HG02571 (cell line): ENCODE measurements around the gene NRIP1.

Source experiments
- ATAC-seq: cut with Tn5 transposase; IDR thresholded peaks from one replicate; pipeline ENCODE4 v1.9.1; 2021; ENCODE audit warnings: mild to moderate bottlenecking, moderate library complexity; ENCODE audit not compliant: unreplicated experiment

Gene NRIP1

DNA sequence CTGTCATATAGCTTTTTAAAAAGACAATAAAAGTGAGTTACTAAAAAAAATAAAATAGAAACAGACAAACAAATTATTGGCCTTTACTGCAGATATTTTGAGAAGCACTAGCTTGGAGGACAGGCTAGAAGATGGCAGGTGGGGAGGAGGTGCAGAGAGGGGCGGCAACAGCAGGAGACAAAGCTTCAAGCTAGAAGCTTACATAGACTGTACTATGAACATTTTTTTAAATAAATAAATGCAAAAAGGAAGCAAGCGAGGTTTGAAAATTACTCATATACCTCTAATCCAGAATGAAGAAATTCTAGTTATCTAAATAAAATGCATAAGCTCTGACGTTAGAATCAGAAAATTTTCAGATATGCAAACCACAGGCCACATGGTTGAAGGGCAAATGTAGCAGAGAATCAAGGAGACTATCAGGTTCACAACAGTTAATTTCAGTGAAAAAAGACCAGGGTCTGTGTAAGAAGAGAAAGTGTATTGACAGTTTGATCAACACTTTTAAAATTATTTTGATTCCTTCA, 54.9 kb downstream of the NRIP1 start:
- no peak for ATAC-seq

- ATAC-seq: no peak
Observed at GRCh38 chr21:15007716-15008296, 57.0 kb downstream of the NRIP1 start.

- no peak for ATAC-seq
Observed at GRCh38 chr21:15006594-15007230, 58.1 kb downstream of the NRIP1 start.

- no peak for ATAC-seq
Observed at GRCh38 chr21:15005391-15005790, 59.4 kb downstream of the NRIP1 start.

DNA sequence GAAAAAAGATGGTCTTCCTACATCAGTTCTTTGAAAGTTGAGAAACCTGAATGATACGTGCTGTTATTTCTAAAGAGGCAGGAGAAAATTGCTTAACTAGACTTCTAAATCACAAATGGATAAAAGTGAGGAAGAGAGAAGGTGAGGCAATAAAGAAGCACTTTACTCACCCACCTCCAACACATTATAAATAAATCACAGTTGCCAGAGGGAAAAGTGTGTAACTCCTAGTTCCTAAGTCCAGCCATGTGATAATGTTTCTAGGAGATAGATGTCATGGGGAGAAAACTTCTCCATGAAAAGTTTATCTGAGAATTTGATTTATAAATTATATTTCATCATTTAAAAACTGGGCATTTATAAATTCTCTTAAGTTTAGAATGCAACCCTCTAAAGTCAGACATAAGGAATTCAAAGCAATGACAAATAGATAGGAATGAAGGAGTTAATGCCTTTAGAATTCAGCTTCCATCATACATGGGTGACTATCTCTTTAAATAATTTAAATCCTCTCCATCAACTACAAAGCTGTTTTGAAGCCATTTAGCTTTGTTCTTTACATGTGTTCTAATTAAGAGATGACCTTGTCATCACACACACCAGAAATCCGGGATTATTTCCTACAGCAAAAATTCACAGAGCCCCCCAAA, 60.0 kb downstream of the NRIP1 start:
- no peak for ATAC-seq

GRCh38 chr21:15003463-15004135, 61.2 kb downstream of the NRIP1 start:
- ATAC-seq: no peak

DNA sequence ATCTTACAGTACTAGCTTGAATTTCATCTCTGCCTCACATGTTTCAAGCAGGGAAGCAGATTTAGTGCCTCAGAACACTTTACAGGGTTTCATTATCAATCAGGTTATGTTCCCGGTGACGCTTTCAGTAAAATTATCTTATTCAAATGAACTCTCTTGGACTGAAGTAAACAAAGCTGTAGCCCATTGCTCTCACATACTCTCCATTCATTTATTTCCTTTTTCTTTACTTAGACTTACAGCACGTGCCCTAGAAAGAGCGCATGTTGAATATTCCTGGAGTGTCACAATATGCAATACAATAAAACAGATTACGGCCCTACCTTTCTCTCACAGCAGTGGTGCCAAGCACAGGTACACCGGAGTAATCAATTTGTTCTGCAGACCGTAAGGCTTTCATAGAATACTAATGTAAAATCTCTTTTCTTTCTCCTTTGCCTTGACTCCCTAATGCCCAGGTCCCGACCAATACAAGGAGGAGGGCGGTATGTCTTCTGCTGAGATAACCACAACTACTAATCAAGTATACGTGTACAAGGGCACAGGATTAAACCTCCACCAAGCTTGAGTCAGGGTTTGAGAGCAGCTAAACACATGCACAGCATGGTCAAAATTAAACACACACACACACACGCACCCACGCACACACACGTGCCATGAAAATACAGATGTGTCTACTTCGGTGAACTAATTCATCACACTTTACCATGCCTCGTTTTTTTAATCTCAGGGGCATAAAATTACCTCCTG, 62.8 kb downstream of the NRIP1 start:
- peak; percentile 86 for ATAC-seq

DNA sequence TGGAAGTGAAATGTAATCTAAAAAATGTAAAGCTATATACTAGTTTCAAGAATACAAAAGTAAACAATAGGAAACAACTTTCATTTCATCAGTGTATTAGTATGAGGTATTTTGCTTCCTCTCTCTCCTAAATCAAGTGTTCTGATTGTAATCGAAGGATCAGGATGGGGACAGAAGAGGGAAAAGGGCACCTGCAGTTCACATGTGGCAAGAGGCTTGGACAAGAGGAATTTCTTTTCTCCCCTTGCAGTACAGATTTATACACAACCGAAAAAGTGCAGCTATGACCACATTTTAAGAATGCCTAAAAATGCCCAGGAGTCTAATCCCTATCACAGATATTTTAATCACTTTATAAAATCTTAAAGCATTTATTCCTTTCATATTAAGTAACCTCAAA, 63.7 kb downstream of the NRIP1 start:
- ATAC-seq: no peak

DNA sequence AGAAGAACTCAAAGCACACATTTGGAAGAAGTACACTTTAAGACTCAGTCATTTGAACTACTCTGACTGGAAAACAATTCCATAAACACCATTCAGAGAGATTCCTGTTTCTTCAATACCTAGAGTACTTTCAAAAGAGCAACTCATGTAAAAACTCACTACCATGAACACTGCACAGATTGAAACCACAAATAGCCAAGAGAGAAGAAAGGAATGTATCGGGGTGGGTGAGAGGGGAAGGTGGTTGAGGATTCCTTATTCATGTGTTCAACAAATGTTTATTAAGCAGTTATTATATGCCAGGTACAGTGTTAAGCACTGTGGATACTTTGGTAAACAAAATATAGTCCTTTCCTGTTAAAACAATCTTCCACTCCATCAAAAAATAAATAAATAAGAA, 64.7 kb downstream of the NRIP1 start:
- ATAC-seq: no peak

- ATAC-seq: no peak
Observed at GRCh38 chr21:14998784-14999183, 66.0 kb downstream of the NRIP1 start.

GRCh38 chr21:14998336-14998735, 66.5 kb downstream of the NRIP1 start:
- no peak for ATAC-seq

DNA sequence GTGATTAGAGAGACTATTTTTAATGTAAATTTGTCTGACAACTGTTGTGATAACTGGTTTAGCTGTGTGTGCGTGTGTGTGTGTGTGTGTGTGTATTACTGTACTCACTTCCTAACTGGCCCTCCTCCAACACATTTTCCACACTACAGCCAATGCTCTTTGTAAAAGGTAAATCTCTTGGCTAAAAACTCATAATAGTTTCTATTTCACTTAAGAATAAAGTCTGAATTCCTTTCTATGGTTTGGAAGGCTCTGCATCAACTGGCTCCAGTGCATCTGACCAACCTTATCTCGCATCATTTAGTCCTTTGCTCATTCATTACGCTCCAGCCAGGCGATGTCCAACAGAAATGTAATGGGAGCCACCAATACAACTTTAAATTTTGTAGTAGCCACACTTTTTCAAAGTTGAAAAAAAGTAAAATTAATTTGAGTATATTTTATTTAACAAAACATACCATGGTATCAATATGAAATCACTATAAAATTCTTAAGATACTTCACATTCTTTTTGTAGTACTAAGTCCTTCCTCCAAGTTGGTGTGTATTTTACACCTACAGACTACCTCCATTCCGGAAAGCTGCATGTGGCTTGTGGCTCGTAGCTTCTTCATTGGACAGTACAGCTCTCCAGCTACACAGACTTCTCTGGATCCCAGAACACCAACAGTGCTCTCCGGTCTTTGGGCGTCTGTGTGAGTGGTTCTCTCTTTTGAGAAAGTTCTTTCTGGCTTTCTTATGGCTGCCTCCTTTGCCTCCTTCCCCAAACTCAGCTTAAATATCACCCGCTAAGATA, 68.9 kb downstream of the NRIP1 start:
- no peak for ATAC-seq

- ATAC-seq: no peak
Observed at GRCh38 chr21:14995226-14995625, 69.6 kb downstream of the NRIP1 start.

- ATAC-seq: no peak
Observed at GRCh38 chr21:14993115-14993514, 71.7 kb downstream of the NRIP1 start.

DNA sequence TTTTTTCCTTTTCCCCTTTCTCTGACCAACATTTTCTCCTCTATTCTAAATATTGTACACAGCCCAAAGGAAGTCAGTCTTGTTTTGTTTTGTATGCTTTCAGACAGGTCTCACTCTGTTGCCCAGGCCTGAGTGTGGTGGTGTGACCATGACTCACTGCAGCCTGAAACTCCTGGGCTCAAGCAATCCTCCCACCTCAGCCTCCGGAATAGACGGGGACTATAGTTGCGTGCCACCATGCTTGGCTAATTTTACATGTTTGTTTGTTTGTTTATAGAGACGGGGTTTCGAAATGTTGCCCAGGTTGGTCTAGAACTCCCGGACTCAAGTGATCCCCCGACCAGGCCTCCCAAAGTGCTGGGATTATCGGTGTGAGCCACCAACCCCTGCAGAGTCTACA, 72.8 kb downstream of the NRIP1 start:
- no peak for ATAC-seq

DNA sequence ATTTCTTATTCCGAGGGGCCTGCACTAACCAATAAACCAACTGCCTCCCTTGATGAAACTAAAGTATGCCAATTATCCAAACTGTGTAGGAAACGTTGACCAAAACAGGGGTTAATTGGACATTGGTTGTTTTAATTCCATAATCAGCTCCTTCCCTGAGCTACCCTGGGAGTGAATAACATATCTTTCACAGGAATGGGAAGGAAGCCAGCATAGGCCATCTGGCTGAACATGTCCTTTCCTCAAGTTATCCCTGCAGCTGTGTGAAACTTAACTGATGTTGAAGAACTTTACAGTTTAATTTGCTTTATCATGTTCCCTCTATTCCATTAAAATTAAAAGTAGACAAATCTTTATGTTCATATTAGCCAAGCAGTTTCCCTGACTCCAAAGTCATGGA, 75.4 kb downstream of the NRIP1 start:
- no peak for ATAC-seq

DNA sequence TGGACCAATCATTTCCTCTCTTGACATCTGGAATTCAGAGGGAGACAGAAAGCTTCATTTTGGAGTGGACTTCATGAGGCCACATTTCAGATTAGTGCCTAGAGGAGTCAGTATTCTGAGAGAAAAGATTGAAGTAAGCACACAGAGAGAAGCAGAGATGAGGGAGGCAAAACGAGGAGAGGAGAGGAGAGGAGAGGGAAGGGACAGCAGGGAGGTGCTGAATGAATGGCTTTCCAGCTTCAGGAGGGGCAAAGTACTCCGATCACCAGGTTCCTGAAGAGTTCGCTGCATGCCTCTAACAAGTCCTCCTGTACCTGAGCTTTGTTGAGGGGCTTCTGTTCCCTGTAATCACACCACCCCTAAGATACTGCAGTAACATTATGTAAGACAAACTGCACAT, 76.0 kb downstream of the NRIP1 start:
- ATAC-seq: no peak

- ATAC-seq: no peak
Observed at GRCh38 chr21:14987370-14988170, 77.2 kb downstream of the NRIP1 start.

DNA sequence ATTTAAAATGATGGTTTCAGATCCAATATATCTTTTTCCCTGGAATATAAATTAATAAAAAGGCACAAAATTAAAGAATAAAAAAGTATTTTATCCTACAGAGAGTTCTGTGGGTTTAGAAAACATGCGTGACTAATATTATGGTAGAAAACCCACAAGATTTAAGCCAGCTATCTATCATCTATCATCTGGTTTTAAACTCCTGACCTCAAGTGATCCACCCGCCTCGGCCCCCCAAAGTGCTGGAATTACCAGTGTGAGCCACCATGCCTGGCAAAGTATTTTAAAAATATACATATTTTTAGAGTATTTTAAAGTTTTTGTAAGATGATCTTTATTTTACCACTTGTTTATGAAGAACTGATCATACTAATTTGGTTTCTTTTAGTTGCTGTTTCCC, 79.5 kb downstream of the NRIP1 start:
- no peak for ATAC-seq
